HCT116 (cell line): Measurements from ENCODE around the gene IMPG1. TPM values are rescaled to one million over a fixed set of nuclear protein-coding genes. Genes with fewer than 3 reads are reported as not detected.

ENCODE experiments used
- ATAC-seq: fragments of 200-7000 bp; cut with Tn5 transposase; 2 replicates; pipeline ENCODE4 v1.9.1; 2020; ENCODE audit warnings: mild to moderate bottlenecking, moderate library complexity
- BruUV-seq: library from RNA; stranded (reverse); fragments of 400-500 nt; replicated peaks from 2 replicates; lab custom pipeline; 2021; lab: Mats Ljungman, UMichigan
- CTCF ChIA-PET: fragments of 300-600 bp; sonication (Branson Sonifier 250); formaldehyde crosslinking; loops from one replicate; lab custom pipeline; 2021; ENCODE audit warnings: antibody characterized with exemption; lab: Charles Lee
- POLR2A ChIA-PET: fragments of 300-600, 350-600 bp; sonication (Branson Sonifier 250); formaldehyde crosslinking; loops from one replicate; lab custom pipeline; 2021; ENCODE audit warnings: antibody characterized with exemption; lab: Charles Lee
- RAD21 ChIA-PET, 2 experiments: fragments of 300-600 bp; sonication (Branson Sonifier 250); formaldehyde crosslinking; loops; one replicate each; lab custom pipeline; 2023; ENCODE audit warnings: low total read pairs in 2 of 2; ENCODE audit not compliant: uncharacterized antibody in 2 of 2, unreplicated experiment in 2 of 2, low non-redundant PET in 1 of 2; lab: Charles Lee
- DNase-seq: peaks from one replicate; pipeline ENCODE4 v3.0.0-alpha.2; 2010; ENCODE audit warnings: low read depth, low spot score
- H2AFZ ChIP-seq: fragments of 200-600 bp; shearing (Covaris generic), sonication (generic); 2 replicates; pipeline ENCODE4 v1.6.1; 2017; ENCODE audit warnings: low read depth, mixed run types, mixed read lengths, antibody characterized with exemption, low read length; ENCODE audit not compliant: poor library complexity, severe bottlenecking
- H3K27ac ChIP-seq: 2 replicates; pipeline ENCODE4 v1.5.1; 2012; ENCODE audit warnings: low read depth, low read length
- H3K27me3 ChIP-seq: fragments of 200-600 bp; sonication (generic); 2 replicates; pipeline ENCODE4 v1.6.1; 2016; ENCODE audit warnings: mixed run types, low read length, mixed read lengths; ENCODE audit not compliant: insufficient read depth
- H3K36me3 ChIP-seq, 2 experiments: fragments of 200-500 bp in 1 of 2; fragments of 200-600 bp in 1 of 2; sonication (Bioruptor generic) in 1 of 2; sonication (generic) in 1 of 2; 2 replicates each; pipeline versions ENCODE4 v1.5.1 to v1.6.1; 2014 to 2016; ENCODE audit warnings: low read length in 2 of 2, inconsistent platforms in 1 of 2, mixed read lengths in 1 of 2, mixed run types in 1 of 2; ENCODE audit not compliant: insufficient read depth in 2 of 2, control insufficient read depth in 1 of 2
- H3K4me1 ChIP-seq, 2 experiments: fragments of 200-600 bp in 1 of 2; sonication (generic) in 1 of 2; 2 replicates each; pipeline versions ENCODE4 v1.5.1 to v1.6.1; 2012 to 2017; ENCODE audit warnings: low read length in 2 of 2, inconsistent platforms in 1 of 2, mild to moderate bottlenecking in 1 of 2, mixed read lengths in 1 of 2, mixed run types in 1 of 2, moderate library complexity in 1 of 2; ENCODE audit not compliant: insufficient read depth in 2 of 2, control insufficient read depth in 1 of 2
- H3K4me2 ChIP-seq: fragments of 200-600 bp; sonication (generic); 2 replicates; pipeline ENCODE4 v1.6.1; 2017; ENCODE audit warnings: mixed run types, low read length, mixed read lengths
- H3K4me3 ChIP-seq, 2 experiments: fragments of 200-600 bp in 1 of 2; sonication (generic) in 1 of 2; replicated peaks in 1 of 2; 2 replicates each; pipeline ENCODE4 v1.5.1; 2011 to 2016; ENCODE audit warnings: low read length in 2 of 2, control low read depth in 1 of 2, low read depth in 1 of 2, mild to moderate bottlenecking in 1 of 2, mixed read lengths in 1 of 2, mixed run types in 1 of 2
- H3K79me2 ChIP-seq: fragments of 200-600 bp; sonication (generic); 2 replicates; pipeline ENCODE4 v1.6.1; 2017; ENCODE audit warnings: mild to moderate bottlenecking, mixed run types, low read length, moderate library complexity, mixed read lengths; ENCODE audit not compliant: insufficient read depth
- H3K9ac ChIP-seq: fragments of 200-600 bp; sonication (generic); 2 replicates; pipeline ENCODE4 v1.6.1; 2016; ENCODE audit warnings: low read length, mixed read lengths
- H3K9me2 ChIP-seq: fragments of 200-600 bp; sonication (generic), shearing (Covaris generic); 2 replicates; pipeline ENCODE4 v1.6.1; 2017; ENCODE audit warnings: mixed run types, mild to moderate bottlenecking, moderate library complexity; ENCODE audit not compliant: insufficient read depth
- H3K9me3 ChIP-seq, 2 experiments: fragments of 200-500 bp in 1 of 2; fragments of 200-600 bp in 1 of 2; sonication (Bioruptor generic) in 1 of 2; sonication (generic) in 1 of 2; 2 replicates each; pipeline ENCODE4 v1.6.1; 2014 to 2017; ENCODE audit warnings: low read length in 2 of 2, mixed read lengths in 2 of 2, inconsistent platforms in 1 of 2, low read depth in 1 of 2, mild to moderate bottlenecking in 1 of 2, mixed run types in 1 of 2, moderate library complexity in 1 of 2; ENCODE audit not compliant: control insufficient read depth in 1 of 2, insufficient read depth in 1 of 2
- H4K20me1 ChIP-seq: fragments of 200-600 bp; sonication (generic), shearing (Covaris generic); 2 replicates; pipeline ENCODE4 v1.6.1; 2017; ENCODE audit warnings: mixed run types, mild to moderate bottlenecking, moderate library complexity; ENCODE audit not compliant: insufficient read depth
- CTCF ChIP-seq, 3 experiments: fragments of 200-600 bp in 1 of 3; sonication (generic) in 1 of 3; IDR thresholded peaks in 2 of 3; conservative IDR thresholded peaks in 1 of 3; 2 replicates each; pipeline ENCODE4 v1.5.1; 2012 to 2017; ENCODE audit warnings: low read depth in 2 of 3, low read length in 2 of 3, antibody characterized with exemption in 1 of 3, borderline replicate concordance in 1 of 3, control low read depth in 1 of 3, mild to moderate bottlenecking in 1 of 3, mixed read lengths in 1 of 3, mixed run types in 1 of 3, moderate library complexity in 1 of 3; ENCODE audit not compliant: insufficient read depth in 1 of 3
- EZH2 ChIP-seq: fragments of 200-600 bp; sonication (generic); IDR thresholded peaks from 2 replicates; pipeline ENCODE4 v1.6.1; 2017; ENCODE audit warnings: antibody characterized with exemption, mixed run types
- EZH2phosphoT487 ChIP-seq: fragments of 200-600 bp; IDR thresholded peaks from 2 replicates; pipeline ENCODE4 v1.6.1; 2018; ENCODE audit warnings: antibody characterized with exemption, borderline replicate concordance
- FOSL1 ChIP-seq: IDR thresholded peaks from 2 replicates; pipeline ENCODE4 v1.6.1; 2012; ENCODE audit warnings: low read depth
- JUND ChIP-seq: IDR thresholded peaks from 2 replicates; pipeline ENCODE4 v1.6.1; 2012
- SIN3A ChIP-seq: IDR thresholded peaks from 2 replicates; pipeline ENCODE4 v1.6.1; 2012; ENCODE audit warnings: low read depth
- ZNF274 ChIP-seq: fragments of 200-500 bp; sonication (Bioruptor generic); IDR thresholded peaks from 2 replicates; pipeline ENCODE4 v1.6.1; 2014; ENCODE audit warnings: mild to moderate bottlenecking, low read depth, low read length, inconsistent platforms
- intact Hi-C: fragments of 100-400 bp; cut with micrococcal nuclease; formaldehyde crosslinking; loops from 2 replicates; pipeline ENCODE4 v1.10.0; 2022
- total RNA-seq: library from RNA; stranded (reverse); gene quantifications from one replicate; pipeline ENCODE4 v1.2.1, GENCODE V29; 2021; ENCODE audit not compliant: unreplicated experiment

Gene IMPG1
- total RNA-seq, 1 experiment from 2014 or later: not detected

- Histone ChIP-seq H3K27me3 (no peaks in the 10 kb centered on the region), H3K9ac (no peak overlapping the region), H3K9me2 (no peaks in the 10 kb centered on the region), H3K4me1 (no peaks in the 10 kb centered on the region), H3K36me3 (no peaks in the 10 kb centered on the region), H3K4me2 (no peak overlapping the region), H3K4me3 (no peak overlapping the region), H3K27ac (no peak overlapping the region), H4K20me1 (no peaks in the 10 kb centered on the region), H3K79me2 (no peaks in the 10 kb centered on the region), H3K9me3 (no peaks in the 10 kb centered on the region), H2AFZ (no peak overlapping the region)
- DNase-seq: no peak
- no peak for TF ChIP-seq SIN3A
- TF ChIP-seq JUND: no peak
- TF ChIP-seq ZNF274: no peak
- no peak for TF ChIP-seq EZH2
- POLR2A ChIA-PET: no interaction called here
- ATAC-seq: no peak
- CTCF ChIA-PET: no interaction called here
- intact Hi-C loops: no loop called here
- BruUV-seq: no TSS peak
- RAD21 ChIA-PET: no interaction called here
These were observed 175.9 kb downstream of the IMPG1 start for GRCh38 chr6:75896526-75896925.

GRCh38 chr6:75893776-75894152 lies 178.7 kb downstream of the IMPG1 start:
- H3K36me3 ChIP-seq: no peaks in the 10 kb centered on the region; a peak in 1 of 4 replicates
- CTCF ChIA-PET: interaction anchor here (0.7 to 4.0 kb wide), 22 partner anchors 12 to 789 kb away, joined by 3 to 58 read pairs (median 4); no protein-coding TSS in a partner anchor
- no peaks in the 10 kb centered on the region for H3K9me2 ChIP-seq
- H3K4me1 ChIP-seq: no peaks in the 10 kb centered on the region
- intact Hi-C loops: loop anchor here (2.0 to 5.0 kb wide), 2 partner anchors 273 to 1564 kb away; no protein-coding TSS in a partner anchor
- no peak for TF ChIP-seq JUND
- no peak for TF ChIP-seq FOSL1
- no peak for TF ChIP-seq EZH2
- no peak for TF ChIP-seq CTCF (IDR thresholded peaks at IDR 0.05 in 2 of 3, conservative IDR thresholded peaks at IDR 0.05 in 1 of 3; ENCODE audit: borderline replicate concordance in 1 of 3, insufficient read depth in 1 of 3, low read depth in 2 of 3, low read length in 2 of 3)
- no peak for TF ChIP-seq EZH2phosphoT487
- TF ChIP-seq, all 23 proteins: peak for 0
- Histone ChIP-seq H4K20me1 (no peaks in the 10 kb centered on the region), H2AFZ (no peak overlapping the region), H3K79me2 (no peaks in the 10 kb centered on the region), H3K9ac (no peak overlapping the region), H3K4me3 (no peak overlapping the region), H3K4me2 (no peak overlapping the region), H3K27me3 (no peaks in the 10 kb centered on the region), H3K27ac (no peak overlapping the region), H3K9me3 (no peaks in the 10 kb centered on the region)
- ChIA-PET POLR2A (no interaction called here), RAD21 (interaction anchor here (0.9 to 1.0 kb wide), 2 partner anchors 16 to 457 kb away, joined by 3 read pairs; no protein-coding TSS in a partner anchor)
- no peak for ATAC-seq
- no TSS peak for BruUV-seq
- no peak for DNase-seq
